Measurements from ENCODE around the gene APOBEC3C.
"Not testable (repeated sequence)": the region's sequence is repeated elsewhere in the genome, so short reads cannot be mapped to it uniquely, and the experiment has no call there.

Gene APOBEC3C

GRCh38 chr22:39013942-39014722 lies at the start of gene APOBEC3C:
APOBEC3C (plus strand) TSS chr22:39014257; CDS start chr22:39014363, 106 bp downstream.
- peak; percentile 56 to 80 (median 60) for DNase-seq (ENCODE audit: low read depth in 3 of 3)

GRCh38 chr22:38964306-38964705 lies 49.8 kb upstream of the APOBEC3C start:
- no peak for DNase-seq (ENCODE audit: low read depth in 3 of 3)

GRCh38 chr22:38964989-38965388 lies 49.1 kb upstream of the APOBEC3C start:
- DNase-seq (ENCODE audit: low read depth in 3 of 3) = no peak

GRCh38 chr22:38965614-38966379 lies 48.3 kb upstream of the APOBEC3C start:
- no peak for DNase-seq (ENCODE audit: low read depth in 3 of 3)

GRCh38 chr22:38966380-38966702 lies 47.7 kb upstream of the APOBEC3C start:
- DNase-seq (ENCODE audit: low read depth in 3 of 3) = no peak

- no peak for DNase-seq (ENCODE audit: low read depth in 3 of 3)
Observed at GRCh38 chr22:38966942-38967341, 47.1 kb upstream of the APOBEC3C start.

- DNase-seq (ENCODE audit: low read depth in 3 of 3) = no peak
Observed at GRCh38 chr22:38967451-38968450, 46.3 kb upstream of the APOBEC3C start.

- no peak for DNase-seq (ENCODE audit: low read depth in 3 of 3)
Observed at GRCh38 chr22:38968801-38969200, 45.3 kb upstream of the APOBEC3C start.

GRCh38 chr22:38970551-38970950 lies 43.5 kb upstream of the APOBEC3C start:
- no peak for DNase-seq (ENCODE audit: low read depth in 3 of 3)

GRCh38 chr22:38971202-38971601 lies 42.9 kb upstream of the APOBEC3C start:
- DNase-seq (ENCODE audit: low read depth in 3 of 3) = no peak

GRCh38 chr22:38971791-38972190 lies 42.3 kb upstream of the APOBEC3C start:
- DNase-seq (ENCODE audit: low read depth in 3 of 3) = no peak

- no peak for DNase-seq (ENCODE audit: low read depth in 3 of 3)
Observed at GRCh38 chr22:38972558-38972957, 41.5 kb upstream of the APOBEC3C start.

GRCh38 chr22:38973289-38974169 lies 40.5 kb upstream of the APOBEC3C start:
- peak in 1 of 3 experiments; percentile 54 for DNase-seq (ENCODE audit: low read depth in 3 of 3)

- no peak for DNase-seq (ENCODE audit: low read depth in 3 of 3)
Observed at GRCh38 chr22:38974170-38974825, 39.8 kb upstream of the APOBEC3C start.

GRCh38 chr22:38974826-38975175 lies 39.3 kb upstream of the APOBEC3C start:
- DNase-seq (ENCODE audit: low read depth in 3 of 3) = no peak

- DNase-seq (ENCODE audit: low read depth in 3 of 3) = not testable (repeated sequence)
Observed at GRCh38 chr22:38977289-38977688, 36.8 kb upstream of the APOBEC3C start.

- not testable (repeated sequence) for DNase-seq (ENCODE audit: low read depth in 3 of 3)
Observed at GRCh38 chr22:38980587-38980986, 33.5 kb upstream of the APOBEC3C start.

- DNase-seq (ENCODE audit: low read depth in 3 of 3) = no peak
Observed at GRCh38 chr22:38981005-38981991, 32.8 kb upstream of the APOBEC3C start.

Measured in stimulated activated CD4-positive, alpha-beta T cell treated with anti-CD3 and anti-CD28 coated beads, TNF-alpha, amount 100 ng/mL, for 24 hours (primary cell).